ENCODE measurements around the gene ZC3H15.
A peak's percentile ranks its signal among the peaks of the same experiment; 100 is the strongest.
"Not testable (repeated sequence)": the region's sequence is repeated elsewhere in the genome, so short reads cannot be mapped to it uniquely, and the experiment has no call there.

ZC3H15 gene

GRCh38 chr2:186455613-186456012 lies 30.4 kb upstream of the ZC3H15 start:
- no peak for DNase-seq (ENCODE audit: low read depth)
- H3K4me3 ChIP-seq (ENCODE audit: low read depth, low read length), result no peak overlapping the region
- no peak for TF ChIP-seq CTCF (conservative IDR thresholded peaks at IDR 0.05; ENCODE audit: low read depth, low read length)

DNA sequence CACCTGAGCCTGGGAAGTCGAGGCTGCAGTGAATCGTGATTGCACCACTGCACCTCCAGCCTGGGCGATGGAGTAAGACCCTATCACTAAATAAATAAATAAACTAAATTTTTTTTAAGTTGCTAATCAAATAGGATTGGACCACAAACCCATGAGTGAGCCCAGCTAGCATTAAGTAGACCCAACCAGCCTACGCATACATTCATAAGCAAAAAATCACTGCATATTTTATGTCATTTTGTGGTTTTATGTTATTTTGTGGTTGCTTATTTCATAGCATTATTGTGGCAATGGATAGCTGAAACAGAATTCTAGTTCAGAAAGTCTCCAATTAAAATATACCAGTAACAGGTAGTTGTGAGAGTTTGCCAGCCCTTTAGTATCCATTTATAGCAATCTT lies 29.1 kb upstream of the ZC3H15 start:
- no peak for TF ChIP-seq CTCF (conservative IDR thresholded peaks at IDR 0.05; ENCODE audit: low read depth, low read length)
- H3K4me3 ChIP-seq (ENCODE audit: low read depth, low read length), result no peak overlapping the region
- DNase-seq (ENCODE audit: low read depth), result peak; percentile 84

- no peak for TF ChIP-seq CTCF (conservative IDR thresholded peaks at IDR 0.05; ENCODE audit: low read depth, low read length)
- H3K4me3 ChIP-seq (ENCODE audit: low read depth, low read length), result no peak overlapping the region
- DNase-seq (ENCODE audit: low read depth), result no peak
Measured at GRCh38 chr2:186457908-186458307, 28.2 kb upstream of the ZC3H15 start.

DNA sequence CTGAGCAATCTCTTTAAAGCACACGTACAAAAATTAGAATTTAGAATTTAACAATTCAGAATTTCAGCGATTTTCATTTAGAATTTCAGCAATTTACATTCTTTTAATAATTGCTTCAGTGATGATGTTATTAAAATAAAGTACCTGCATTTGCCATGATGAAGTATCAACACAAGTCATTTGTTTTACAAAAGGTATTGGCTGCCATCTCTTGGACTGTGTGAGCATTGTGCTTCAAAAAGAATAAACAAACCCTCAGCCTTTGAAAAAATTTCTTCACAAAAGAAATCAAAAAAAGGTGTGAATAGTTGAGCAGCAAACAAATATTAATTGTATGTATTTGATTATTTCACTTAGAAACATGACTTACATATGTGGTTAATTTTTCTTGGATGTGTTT lies 27.1 kb upstream of the ZC3H15 start:
- DNase-seq (ENCODE audit: low read depth), result peak; percentile 55
- H3K4me3 ChIP-seq (ENCODE audit: low read depth, low read length), result no peak overlapping the region
- TF ChIP-seq CTCF (conservative IDR thresholded peaks at IDR 0.05; ENCODE audit: low read depth, low read length), result peak; percentile 40

DNA sequence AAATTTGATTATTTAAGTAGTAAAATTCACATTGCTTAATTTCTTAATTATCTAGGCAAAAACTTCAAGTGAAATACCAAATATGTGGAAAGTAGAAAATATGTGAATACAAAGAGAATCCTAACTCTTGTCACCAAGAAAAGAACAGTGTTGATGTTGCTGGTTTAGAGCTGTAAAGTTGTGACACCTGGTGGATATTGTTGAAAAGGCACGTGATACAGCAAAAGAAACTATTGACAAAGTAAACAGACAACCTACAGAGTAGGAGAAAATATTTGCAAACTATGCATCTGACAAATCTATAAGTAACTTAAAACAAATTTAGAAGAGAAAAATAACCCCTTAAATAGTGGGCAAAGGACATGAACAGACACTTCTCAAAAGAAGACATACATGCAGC lies 25.6 kb upstream of the ZC3H15 start:
- no peak overlapping the region for H3K4me3 ChIP-seq (ENCODE audit: low read depth, low read length)
- peak; percentile 38 for DNase-seq (ENCODE audit: low read depth)
- peak; percentile 35 for TF ChIP-seq CTCF (conservative IDR thresholded peaks at IDR 0.05; ENCODE audit: low read depth, low read length)

DNA sequence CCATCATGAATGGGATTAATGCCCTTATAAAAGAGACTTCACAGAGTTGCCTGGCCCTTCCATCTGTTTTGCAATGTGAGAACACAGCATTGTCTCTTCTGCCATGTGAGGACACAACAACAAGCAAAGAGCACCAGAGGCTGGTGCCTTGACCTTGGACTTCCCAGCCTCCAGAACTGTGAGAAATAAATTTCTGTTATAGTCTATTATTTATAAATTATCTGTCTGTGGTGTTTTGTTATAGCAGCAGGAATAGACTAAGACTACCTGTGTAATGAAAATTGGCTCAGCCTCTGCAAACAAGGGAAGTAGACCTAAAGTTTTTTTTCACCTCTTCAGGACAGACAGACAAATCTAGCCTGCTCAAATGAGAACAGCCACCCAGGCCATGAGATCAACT lies 19.3 kb upstream of the ZC3H15 start:
- DNase-seq (ENCODE audit: low read depth), result no peak
- TF ChIP-seq CTCF (conservative IDR thresholded peaks at IDR 0.05; ENCODE audit: low read depth, low read length), result no peak
- no peak overlapping the region for H3K4me3 ChIP-seq (ENCODE audit: low read depth, low read length)

- DNase-seq (ENCODE audit: low read depth), result no peak
- H3K4me3 ChIP-seq (ENCODE audit: low read depth, low read length), result no peak overlapping the region
- TF ChIP-seq CTCF (conservative IDR thresholded peaks at IDR 0.05; ENCODE audit: low read depth, low read length), result no peak
Measured at GRCh38 chr2:186467421-186467820, 18.6 kb upstream of the ZC3H15 start.

- not testable (repeated sequence) for H3K4me3 ChIP-seq (ENCODE audit: low read depth, low read length); DNase-seq (ENCODE audit: low read depth)
Measured at GRCh38 chr2:186472722-186473493, 13.2 kb upstream of the ZC3H15 start.

- DNase-seq (ENCODE audit: low read depth); H3K4me3 ChIP-seq (ENCODE audit: low read depth, low read length): not testable (repeated sequence)
Measured at GRCh38 chr2:186474239-186474638, 11.8 kb upstream of the ZC3H15 start.
